Mucosa of gallbladder (tissue), 1 donor: ENCODE results near the gene HBEGF. TPM values are rescaled to one million over a fixed set of nuclear protein-coding genes. Genes with fewer than 3 reads are reported as not detected.
A peak's percentile ranks its signal among the peaks of the same experiment; 100 is the strongest.

Experiments
- DNase-seq: peaks from one replicate; pipeline ENCODE4 v3.0.0-alpha.2; 2020; ENCODE audit warnings: low spot score
- total RNA-seq: library from RNA; stranded (reverse); gene quantifications from one replicate; pipeline ENCODE4 v1.2.1, GENCODE V29; 2021
- donor health status: DM: no; HTN: no; CAD: no.

The HBEGF gene
- total RNA-seq, result 21.2 TPM

- DNase-seq, result peak; percentile 84
Measured at GRCh38 chr5:140346348-140347221, at the start of gene HBEGF. Gene HBEGF (minus strand): TSS chr5:140346603. CDS start chr5:140346328, 275 bp downstream.

GRCh38 chr5:140393738-140394137 is 47.3 kb upstream of the HBEGF start:
- no peak for DNase-seq

- no peak for DNase-seq
Measured at GRCh38 chr5:140391732-140392131, 45.3 kb upstream of the HBEGF start.

GRCh38 chr5:140391312-140391711 is 44.9 kb upstream of the HBEGF start:
- no peak for DNase-seq

GRCh38 chr5:140388052-140388451 is 41.6 kb upstream of the HBEGF start:
- DNase-seq, result no peak

GRCh38 chr5:140383300-140383699 is 36.9 kb upstream of the HBEGF start:
- DNase-seq, result no peak

GRCh38 chr5:140382866-140383265 is 36.5 kb upstream of the HBEGF start:
- DNase-seq, result no peak

GRCh38 chr5:140381972-140382371 is 35.6 kb upstream of the HBEGF start:
- no peak for DNase-seq

- no peak for DNase-seq
Measured at GRCh38 chr5:140381351-140381750, 34.9 kb upstream of the HBEGF start.

GRCh38 chr5:140372971-140373487 is 26.6 kb upstream of the HBEGF start:
- peak; percentile 64 for DNase-seq

GRCh38 chr5:140371356-140372151 is 25.2 kb upstream of the HBEGF start:
- DNase-seq, result no peak

GRCh38 chr5:140367256-140368013 is 21.0 kb upstream of the HBEGF start:
- no peak for DNase-seq

GRCh38 chr5:140366589-140367255 is 20.3 kb upstream of the HBEGF start:
- DNase-seq, result no peak

- no peak for DNase-seq
Measured at GRCh38 chr5:140365941-140366340, 19.5 kb upstream of the HBEGF start.

- no peak for DNase-seq
Measured at GRCh38 chr5:140365282-140365681, 18.9 kb upstream of the HBEGF start.

GRCh38 chr5:140364472-140364765 is 18.0 kb upstream of the HBEGF start:
- DNase-seq, result no peak

- DNase-seq, result no peak
Measured at GRCh38 chr5:140363631-140364471, 17.4 kb upstream of the HBEGF start.

GRCh38 chr5:140362875-140363630 is 16.6 kb upstream of the HBEGF start:
- DNase-seq, result peak; percentile 82

GRCh38 chr5:140362311-140362710 is 15.9 kb upstream of the HBEGF start:
- no peak for DNase-seq

GRCh38 chr5:140361901-140362300 is 15.5 kb upstream of the HBEGF start:
- DNase-seq, result no peak
